GM21717 (cell line): ENCODE results near the gene RABGAP1.

Experiments used
- ATAC-seq: cut with Tn5 transposase; IDR thresholded peaks from one replicate; pipeline ENCODE4 v1.9.1; 2021; ENCODE audit warnings: mild to moderate bottlenecking, moderate library complexity; ENCODE audit not compliant: unreplicated experiment

The RABGAP1 gene

DNA sequence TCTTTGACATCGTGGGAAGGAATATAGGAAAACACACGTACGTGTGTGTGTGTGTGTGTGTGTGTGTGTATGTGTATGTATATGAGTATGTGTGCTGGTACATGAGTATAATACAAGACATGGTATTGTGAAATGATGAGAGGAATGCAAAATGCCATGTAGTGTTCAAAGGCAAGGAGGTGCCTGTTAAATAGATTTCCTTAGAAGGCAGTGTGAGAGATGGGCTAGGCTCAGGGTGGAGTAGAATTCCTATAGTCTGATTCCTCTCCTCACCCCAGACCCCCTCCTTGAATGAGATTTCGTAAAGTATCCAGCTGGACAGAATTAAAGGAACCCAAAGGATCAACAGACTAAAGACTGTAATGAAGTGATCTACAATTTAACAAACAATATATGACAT is 103.8 kb downstream of the RABGAP1 start:
- no peak for ATAC-seq

DNA sequence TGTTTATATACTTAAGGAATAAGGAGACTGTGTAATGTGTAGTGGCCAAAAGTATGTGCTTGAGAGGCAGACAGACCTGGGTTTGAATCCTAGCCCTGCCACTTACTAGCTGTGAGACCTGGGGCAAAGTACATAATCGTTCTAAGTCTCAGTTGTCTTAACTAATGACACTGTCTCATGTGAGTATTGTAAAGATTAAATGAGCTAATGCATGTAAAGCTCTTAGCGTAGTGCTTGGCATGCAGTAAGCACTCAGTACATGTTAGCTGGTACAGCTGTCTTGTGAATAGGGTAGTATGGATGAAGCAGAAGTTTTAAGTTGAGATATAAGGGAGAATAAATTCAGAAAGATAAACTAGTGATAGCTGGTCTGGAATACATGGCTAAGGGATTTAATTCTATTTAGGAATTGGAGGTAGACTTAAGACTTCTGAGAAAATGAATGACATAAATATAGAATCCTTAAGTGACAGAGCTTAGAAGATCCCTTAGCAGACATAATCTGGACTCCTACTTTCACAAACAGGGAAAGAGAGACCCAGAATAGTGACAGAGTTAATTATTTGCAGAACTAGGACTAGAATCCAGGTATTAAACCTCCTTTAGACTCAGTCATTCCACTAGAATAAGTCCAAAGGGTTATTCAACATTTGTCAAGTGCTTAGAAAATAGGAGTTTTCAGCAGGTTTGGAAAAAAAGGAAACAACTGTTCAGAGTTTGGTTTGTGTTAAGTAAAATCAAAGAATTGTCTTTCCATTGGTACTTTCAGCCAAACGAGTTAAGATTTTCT is 105.8 kb downstream of the RABGAP1 start:
- no peak for ATAC-seq

DNA sequence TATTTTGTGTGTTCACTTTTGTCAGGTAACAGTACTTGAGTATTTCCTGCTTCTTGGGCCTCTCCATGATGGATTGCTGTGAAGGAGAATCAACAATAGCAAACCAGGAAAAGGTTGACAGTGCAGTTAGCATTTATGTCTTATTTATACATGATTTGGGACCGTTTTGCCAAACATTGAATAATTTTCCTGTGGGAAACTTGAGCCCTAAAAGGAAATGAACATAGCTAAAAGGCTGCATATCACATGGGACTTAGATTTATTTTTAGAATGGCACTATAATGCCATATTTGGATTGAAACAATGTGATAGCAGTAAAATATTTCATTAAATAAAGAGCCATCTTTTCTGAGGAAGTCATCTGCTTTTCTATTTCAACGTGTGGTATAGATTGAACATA is 107.9 kb downstream of the RABGAP1 start:
- ATAC-seq: no peak

DNA sequence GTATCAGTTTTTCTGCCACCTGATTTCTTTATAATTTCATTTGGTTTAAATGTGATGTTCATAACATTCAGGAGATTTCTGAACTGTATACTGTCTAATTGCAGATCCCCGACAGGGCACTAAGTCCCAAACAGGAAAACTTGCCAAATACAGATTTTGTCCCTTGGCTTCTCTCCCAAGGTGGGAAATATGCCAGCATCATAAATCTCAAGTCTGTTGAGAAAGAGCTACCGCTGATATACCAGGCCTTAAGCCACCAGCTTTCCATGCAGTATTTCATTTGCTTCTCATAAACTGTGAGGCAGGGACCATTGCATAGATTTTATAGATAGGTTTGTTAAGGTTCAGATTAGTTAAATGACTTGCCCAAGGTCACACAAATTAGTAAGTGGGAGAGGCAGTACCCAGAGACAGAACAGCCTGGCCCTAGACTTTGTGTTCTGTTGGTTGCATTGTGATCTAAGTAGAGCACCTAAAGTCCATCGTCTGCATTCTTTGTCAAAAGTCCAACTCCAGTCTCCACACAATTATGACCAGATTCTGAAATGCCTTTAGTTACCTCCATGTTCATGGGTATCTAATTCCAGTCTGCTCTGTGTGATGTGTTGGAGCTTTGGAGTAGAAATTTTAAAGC is 108.9 kb downstream of the RABGAP1 start:
- ATAC-seq: no peak

DNA sequence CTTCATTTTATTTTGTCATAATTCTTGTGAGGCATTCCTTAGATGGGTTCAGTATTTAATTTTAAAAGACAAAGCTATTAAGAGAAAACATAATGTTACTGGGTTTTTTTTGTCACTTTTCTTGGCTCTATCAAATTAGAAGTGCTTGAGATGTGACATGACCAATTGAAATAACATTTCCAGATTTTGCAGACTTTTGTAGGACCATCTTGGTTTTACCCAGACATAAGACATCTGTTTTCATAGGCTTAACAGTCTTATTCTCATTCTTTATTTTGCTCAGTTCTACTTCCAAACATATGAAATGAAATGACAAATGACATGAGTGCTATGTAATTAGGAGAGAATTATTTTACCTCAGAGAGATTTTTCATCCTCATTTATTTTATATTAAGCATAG is 112.2 kb downstream of the RABGAP1 start:
- ATAC-seq: no peak

DNA sequence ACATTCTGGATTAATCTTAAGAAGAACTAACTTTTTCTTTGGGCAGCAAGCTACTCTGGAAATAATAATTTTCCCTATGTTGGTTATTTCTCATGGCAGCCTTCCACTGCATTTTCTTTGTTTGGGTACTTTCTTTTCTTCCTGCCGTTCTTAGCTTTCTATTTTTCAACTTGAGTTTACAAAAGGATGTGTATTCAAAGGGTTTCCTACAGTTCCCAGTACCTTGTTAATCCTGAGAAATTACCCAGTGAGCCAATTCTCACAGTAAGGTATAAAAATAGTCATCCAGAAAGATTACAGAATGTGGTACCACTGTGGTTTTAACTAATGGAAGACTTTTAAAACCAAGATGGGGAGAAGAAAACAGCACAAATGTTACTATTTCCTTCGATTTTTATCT is 112.9 kb downstream of the RABGAP1 start:
- no peak for ATAC-seq

DNA sequence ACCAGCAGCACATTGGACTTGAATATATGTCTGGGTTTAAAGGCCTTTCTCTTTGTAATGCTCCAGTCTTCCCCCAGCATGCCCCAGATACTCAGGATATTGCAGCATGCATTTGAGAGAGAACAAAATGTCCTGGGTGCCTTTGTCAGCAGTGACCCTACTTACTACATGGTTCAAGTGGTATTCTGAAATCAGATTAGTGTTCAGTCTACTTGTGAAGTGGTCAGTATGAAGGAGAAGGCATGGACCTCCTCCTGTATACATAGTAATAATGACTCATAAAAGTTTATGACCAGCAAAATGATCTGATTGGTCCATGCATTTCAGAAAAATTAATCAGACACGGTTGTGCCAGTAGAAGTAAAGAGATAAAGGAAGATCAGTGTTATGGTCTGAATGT is 118.0 kb downstream of the RABGAP1 start:
- ATAC-seq: no peak

DNA sequence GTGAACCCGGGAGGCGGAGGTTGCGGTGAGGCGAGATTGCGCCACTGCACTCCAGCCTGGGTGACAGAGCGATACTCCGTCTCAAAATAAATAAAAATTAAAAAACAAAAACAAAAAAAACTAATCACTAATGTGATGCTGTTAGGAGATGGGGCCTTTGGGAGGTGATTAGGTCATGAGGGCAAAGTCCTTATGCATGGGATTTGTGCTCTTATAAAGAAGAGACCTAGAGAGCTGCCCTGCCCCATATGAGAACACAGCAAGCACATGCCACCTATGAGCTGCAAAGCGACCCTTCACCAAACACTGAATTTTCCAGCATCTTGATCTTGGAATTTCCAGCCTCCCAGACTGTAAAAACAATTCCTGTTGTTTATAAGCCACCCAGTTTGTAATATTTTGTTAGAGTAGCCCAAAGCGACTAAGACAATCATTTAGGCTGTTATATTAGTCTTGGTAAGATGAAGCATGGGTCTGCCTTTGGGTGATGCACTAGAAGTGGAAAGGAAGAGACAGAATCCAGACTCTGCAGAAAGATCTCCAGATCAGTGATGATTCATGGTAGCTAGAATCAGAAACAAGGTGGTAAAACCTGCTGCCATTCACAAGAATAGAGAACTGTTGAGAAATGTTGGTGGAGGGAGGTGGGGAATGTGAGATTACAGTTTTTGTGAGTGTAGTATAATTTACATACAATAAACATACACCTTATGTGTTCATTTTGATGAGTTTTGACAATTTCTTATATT is 118.8 kb downstream of the RABGAP1 start:
- ATAC-seq: no peak

DNA sequence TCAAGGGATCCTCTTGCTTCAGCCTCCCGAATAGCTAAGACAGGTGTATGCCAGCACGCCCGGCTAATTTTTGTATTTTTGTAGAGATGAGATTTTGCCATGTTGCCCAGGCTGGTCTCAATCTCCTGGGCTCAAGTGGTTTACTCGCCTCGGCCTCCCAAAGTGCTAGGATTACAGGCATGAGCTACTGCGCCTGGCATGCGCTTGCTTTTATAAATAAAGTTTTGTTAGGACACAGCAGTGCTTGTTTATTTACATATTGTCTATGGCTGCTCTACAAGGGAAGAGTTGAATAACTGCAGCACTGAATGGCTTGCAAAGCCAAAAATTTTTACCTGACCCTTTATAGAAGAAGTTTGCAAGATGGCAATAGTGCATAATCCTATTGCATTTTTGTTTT is 120.4 kb downstream of the RABGAP1 start:
- no peak for ATAC-seq

DNA sequence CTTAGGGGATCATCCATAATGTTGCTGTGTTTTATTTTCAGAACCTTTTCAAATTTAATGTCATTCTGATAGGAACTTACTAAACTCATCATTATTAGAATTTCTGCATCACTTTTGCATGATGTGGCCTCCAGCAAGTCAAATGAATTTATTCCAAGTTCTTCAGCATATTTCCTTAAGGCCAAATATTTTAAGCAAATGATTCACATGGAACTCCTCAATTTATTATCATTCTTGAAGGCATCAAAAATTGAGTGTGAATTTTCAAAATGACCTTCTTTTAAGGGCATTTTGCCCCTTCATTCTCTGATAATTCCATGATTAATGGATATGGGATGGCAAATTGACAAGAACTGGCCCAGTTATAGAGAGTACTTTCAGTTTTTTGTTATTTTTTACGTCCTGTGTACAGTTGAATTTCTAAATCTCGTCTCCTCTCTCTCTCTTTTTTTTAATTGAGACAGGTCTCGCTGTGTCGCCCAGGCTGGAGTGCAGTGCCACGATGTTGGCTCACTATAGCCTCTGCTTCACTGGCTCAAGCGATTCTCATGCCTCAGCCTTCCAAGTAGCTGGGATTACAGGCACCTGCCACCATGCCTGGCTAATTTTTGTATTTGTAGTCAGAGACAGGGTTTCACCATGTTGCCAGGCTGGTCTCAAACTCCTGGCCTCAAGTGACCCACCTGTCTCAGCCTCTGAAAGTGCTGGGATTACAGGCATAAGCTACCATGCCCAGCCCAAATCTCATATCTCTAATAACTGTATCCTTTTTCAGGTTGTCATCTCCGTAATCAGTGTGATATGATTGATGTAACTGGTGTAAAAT is 121.7 kb downstream of the RABGAP1 start:
- no peak for ATAC-seq

DNA sequence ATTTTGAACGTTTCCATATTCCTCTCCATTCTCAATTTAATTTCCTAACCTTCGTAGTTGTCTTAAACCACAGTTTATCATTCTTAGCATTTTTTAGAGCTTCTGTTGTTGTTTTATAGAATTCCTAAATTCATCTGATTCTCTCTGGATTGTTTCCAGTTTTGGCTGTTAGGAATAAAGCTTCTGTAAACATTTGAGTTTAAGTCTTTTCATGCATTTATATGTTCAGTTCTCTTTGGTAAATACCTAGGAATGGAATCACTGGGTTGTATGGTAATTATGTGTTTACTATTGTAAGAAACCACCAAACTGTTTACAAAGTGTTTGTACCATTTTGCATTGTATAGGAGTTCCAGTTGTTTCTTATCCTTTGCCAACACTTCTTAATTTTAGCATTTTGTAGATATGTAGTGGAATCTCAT is 122.4 kb downstream of the RABGAP1 start:
- no peak for ATAC-seq

DNA sequence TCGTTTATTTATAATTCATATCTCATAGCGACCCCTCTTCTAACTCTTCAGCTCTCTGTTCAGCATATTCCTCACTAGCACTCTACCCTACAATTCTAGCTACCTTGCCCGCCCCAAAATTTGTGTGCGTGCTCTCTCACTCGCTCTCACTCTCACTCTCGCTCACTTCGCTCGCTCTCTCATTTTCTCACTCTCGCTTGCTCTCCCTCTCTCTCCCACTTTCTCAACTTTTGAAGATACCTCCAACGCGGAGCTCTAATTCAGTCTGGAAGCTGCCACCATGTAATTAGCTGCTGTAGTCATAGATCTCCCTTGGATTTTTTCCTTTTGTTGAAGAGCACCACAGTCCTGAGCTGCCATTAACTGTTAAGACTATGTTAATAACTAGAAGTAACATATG is 123.1 kb downstream of the RABGAP1 start:
- no peak for ATAC-seq

DNA sequence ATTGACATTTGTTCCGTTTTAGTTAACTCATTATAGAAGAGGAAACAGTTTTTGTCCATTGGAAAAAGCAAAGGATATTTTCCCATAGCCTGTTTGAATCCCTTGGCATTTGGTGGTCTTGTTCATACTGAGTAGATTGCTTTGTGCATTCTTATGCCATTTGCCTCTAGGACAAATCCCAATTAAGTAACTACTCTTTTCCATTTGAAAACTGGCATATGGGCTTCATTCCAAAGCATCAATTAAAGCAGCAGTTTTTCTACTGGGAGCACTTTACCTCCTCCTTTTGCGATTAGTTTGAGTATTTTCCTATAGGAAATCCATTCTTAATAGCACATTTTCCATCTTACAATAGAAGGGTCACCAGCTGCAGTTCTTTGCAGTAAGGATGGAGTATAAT is 123.9 kb downstream of the RABGAP1 start:
- no peak for ATAC-seq

DNA sequence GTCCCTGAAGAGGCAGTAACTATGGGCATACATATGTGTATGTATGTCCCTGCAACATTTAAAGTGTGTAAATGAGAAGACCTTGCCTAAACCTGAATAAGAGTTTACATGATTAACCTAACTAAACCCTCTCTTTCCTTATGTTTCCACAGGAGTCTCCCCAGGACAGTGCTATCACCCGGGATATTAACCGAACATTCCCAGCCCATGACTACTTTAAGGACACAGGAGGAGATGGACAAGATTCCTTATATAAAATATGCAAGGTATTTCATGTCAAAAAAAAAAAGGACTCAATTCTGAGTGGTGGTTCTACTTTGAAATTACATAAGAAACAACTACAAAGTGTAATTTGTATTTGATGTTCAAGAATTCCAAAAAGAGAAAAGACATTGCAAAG is 124.4 kb downstream of the RABGAP1 start:
- ATAC-seq: no peak

DNA sequence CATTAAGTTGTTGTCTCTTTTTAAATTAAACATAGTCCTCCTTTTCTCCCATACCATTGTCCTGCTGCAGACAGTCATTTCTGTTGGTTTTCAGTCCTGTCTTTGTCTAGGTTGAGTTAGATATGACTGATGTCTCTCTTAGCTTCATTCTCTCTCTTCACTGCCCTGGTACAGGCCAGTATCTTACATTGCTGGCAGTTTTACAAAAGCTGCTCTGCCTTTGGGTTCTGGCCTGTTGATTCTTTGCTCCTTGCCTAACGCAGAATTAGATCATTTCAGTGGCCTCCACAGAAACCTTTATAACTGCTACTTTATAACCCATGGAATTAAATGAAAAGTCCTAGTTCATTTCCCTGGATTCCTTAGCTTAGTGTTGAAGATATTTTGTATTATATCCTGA is 126.3 kb downstream of the RABGAP1 start:
- ATAC-seq: no peak

DNA sequence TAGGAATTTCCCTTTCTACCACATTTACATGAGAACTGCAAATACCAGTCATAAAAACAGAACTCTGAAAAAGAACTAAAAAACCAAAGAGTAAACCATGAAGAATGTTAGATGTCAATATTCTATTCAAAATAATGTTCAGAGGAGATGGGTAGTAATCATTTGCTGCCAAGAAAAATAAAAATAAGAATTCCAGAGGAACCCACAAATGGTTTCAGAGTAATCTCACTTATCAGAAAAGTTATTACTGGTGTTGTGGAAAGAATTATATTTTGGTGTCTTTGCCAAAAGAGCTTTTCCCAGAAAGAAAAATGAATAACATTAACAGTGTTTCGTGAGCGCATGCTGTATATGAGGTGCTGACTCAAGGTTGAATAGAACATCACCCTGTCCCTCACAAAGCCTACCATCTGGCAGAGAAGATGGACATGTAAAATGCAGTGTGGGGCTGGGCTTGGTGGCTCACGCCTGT is 128.2 kb downstream of the RABGAP1 start:
- ATAC-seq: no peak

DNA sequence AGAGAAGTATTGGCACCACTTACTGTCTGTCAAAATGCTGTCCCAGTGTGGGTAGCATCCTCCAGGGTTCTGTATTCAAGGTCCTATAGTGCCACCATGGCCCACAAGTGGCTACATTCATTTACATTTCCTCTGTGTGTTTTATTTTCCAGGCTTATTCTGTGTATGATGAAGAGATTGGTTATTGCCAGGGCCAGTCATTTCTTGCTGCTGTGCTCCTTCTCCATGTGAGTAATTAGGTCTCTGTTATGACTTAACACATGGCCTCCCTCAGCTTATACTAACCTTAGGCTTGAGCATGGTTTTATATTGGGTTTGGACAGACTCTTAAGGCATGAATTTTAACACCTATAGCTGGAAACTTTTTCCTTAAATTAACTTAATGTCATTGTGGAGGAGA is 129.4 kb downstream of the RABGAP1 start:
- ATAC-seq: no peak

DNA sequence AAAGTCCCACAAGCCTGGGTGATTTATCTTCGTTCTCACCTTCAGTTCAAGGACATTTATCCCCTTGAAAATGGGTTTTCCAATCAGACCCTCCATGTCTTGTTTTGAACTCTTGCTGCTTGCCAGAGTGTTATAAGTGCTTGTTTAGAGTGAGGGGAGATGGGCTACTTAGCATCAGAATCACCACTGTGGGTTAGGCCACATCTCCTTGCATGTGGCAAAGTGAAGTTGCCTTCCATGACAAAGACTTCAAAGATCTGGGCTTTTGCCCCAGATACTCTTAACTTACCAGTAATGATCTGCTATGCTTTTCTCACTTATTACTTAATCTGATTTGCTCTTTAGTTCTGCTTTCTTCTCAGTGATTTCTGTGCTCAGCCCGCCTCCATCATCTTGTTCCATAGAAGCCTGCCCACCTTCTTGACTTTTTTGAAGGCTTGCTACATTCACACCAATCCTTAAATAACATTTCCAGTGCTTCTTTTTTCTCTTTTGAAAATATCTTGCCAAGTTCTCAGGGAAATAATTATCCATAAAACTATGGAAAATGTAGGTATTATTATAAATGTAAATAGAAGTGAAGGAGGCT is 131.7 kb downstream of the RABGAP1 start:
- no peak for ATAC-seq

DNA sequence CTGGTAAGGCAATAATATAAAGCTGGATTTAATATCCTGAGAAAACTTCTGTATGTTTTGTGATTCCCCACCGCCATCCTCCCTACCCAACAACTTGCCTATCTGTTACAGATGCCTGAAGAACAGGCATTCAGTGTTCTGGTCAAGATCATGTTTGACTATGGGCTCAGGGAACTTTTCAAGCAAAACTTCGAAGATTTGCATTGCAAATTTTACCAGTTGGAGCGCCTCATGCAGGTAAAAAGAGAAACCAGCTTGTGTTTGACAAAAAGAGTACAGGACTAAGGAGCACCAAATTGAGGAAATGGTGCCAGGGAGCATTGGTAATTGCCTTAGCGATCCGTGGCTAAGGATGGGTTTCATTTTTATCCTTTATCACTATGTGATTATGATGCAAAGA is 132.6 kb downstream of the RABGAP1 start:
- ATAC-seq: no peak

DNA sequence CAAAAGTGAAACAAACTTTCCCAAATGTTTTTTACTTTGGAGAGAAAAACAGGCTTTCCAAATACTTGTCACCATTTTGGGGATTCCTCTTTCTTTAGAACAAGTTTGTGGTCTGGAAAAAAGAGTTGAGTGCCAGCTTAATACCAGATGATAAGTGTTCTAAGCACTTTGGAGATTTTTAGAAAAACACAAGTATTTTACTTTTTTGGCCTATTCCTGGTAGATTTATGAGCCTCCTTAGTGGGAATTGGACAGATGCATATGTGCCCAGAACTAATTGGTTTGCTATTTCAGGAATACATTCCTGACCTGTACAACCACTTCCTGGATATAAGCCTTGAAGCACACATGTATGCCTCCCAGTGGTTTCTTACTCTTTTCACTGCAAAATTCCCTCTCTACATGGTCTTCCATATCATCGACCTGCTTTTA is 133.2 kb downstream of the RABGAP1 start:
- ATAC-seq: no peak

DNA sequence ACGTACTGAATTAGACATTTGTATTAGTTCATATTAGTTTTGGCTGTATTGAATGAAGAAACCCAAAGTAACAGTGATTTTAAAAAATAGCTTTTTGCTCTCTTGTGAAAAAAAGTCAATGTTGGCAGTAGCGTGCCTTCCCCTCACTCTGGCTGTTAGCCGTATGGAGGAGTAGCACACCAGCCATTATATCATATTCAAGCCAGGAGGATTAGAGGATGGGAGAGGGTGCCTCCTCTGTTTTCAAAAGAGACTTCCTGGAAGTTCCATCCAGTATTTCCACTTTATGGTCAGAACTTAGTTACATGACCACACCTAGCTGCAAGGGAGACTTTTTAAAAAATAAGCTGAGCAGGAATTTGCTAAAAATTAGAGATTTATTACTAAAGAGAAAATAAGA is 133.8 kb downstream of the RABGAP1 start:
- ATAC-seq: no peak
